Prostate gland (tissue), 2 donors: ENCODE measurements around the gene GINS2. TPM values are rescaled to one million over a fixed set of nuclear protein-coding genes. Genes with fewer than 3 reads are reported as not detected.
A peak's percentile ranks its signal among the peaks of the same experiment; 100 is the strongest.

Source experiments
- DNase-seq: peaks from one replicate; pipeline ENCODE4 v3.0.0-alpha.2; 2019; ENCODE audit warnings: low spot score
- H3K27ac ChIP-seq, 2 donors: fragments of 200-600 bp; sonication (generic); 2 replicates each; pipeline ENCODE4 v1.5.1; 2017 to 2019
- H3K27me3 ChIP-seq: fragments of 200-600 bp; sonication (generic); replicated peaks from 2 replicates; pipeline ENCODE4 v1.5.1; 2019; ENCODE audit not compliant: insufficient read depth
- H3K36me3 ChIP-seq, 2 donors: fragments of 200-600 bp; sonication (generic); 1 replicate in 1 of 2; 2 replicates in 1 of 2; pipeline versions ENCODE4 v1.5.1 to v1.8.1; 2017 to 2019
- H3K4me1 ChIP-seq: fragments of 200-600 bp; sonication (generic); replicated peaks from 2 replicates; pipeline ENCODE4 v1.5.1; 2019
- H3K4me3 ChIP-seq, 2 donors: fragments of 200-600 bp; sonication (generic); 2 replicates each; pipeline ENCODE4 v1.5.1; 2017 to 2019
- H3K9me3 ChIP-seq: fragments of 200-600 bp; sonication (generic); 2 replicates; pipeline ENCODE4 v1.5.1; 2017
- POLR2A ChIP-seq: fragments of 450-650 bp; IDR thresholded peaks from one replicate; pipeline ENCODE4 v1.6.1; 2016; ENCODE audit warnings: antibody characterized with exemption, mild to moderate bottlenecking
- POLR2AphosphoS5 ChIP-seq: sonication (generic); formaldehyde crosslinking; IDR thresholded peaks from one replicate; pipeline ENCODE4 v1.6.1; 2017; ENCODE audit warnings: antibody characterized with exemption
- WGBS: methylation state at CpG from one replicate; pipeline ENCODE4 v1.1.5; 2018; 5-methylcytosine and 5-hydroxymethylcytosine counted together
- intact Hi-C: fragments of 100-400 bp; cut with DNase I; formaldehyde crosslinking; loops from one replicate; pipeline ENCODE4 v1.14.2; 2022
- total RNA-seq, 2 donors: library from RNA; depleted of rRNA; stranded (reverse); fragments of >200 nt; gene quantifications; one replicate each; pipeline ENCODE4 v1.1.0, GENCODE V29; 2016
- TF ChIP-seq, protein P1 (sequence below), 4 experiments: fragments of 200-600 bp in 2 of 4; fragments of 450-650 bp in 2 of 4; sonication (generic) in 2 of 4; IDR thresholded peaks; 1 replicate in 3 of 4; 2 replicates in 1 of 4; pipeline ENCODE4 v1.5.1; 2016 to 2019; ENCODE audit warnings: antibody characterized with exemption in 4 of 4, mild to moderate bottlenecking in 2 of 4, moderate library complexity in 2 of 4

GINS2 gene
- total RNA-seq, 2 donors from 2014 or later = 4.5 to 6.2 TPM

DNA sequence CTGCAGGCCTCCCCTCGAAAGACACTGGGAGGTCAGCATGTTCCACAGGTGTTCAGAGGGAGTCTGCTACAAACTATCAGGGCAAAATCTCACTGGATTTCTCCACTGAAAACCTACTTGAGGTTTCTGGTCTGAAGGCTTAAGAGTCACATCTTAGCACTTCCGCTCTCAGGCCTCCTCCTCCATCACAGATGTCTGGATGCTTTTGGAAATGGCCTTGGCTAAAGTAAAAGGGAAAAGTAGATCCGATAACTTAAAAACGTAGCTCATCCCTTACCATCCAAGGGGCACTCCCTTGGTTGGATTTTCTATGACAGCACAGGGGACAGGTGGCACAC, 14.4 kb downstream of the GINS2 start:
- no peak for TF ChIP-seq POLR2AphosphoS5
- TF ChIP-seq POLR2A = no peak
- DNase-seq = no peak
- Histone ChIP-seq H3K36me3 (peaks cover 0 to 9% of the 10 kb centered on the region in 2 donors), H3K4me3 (no peak overlapping the region), H3K27me3 (no peaks in the 10 kb centered on the region), H3K9me3 (no peaks in the 10 kb centered on the region), H3K27ac (peak overlapping the region; percentile 71 to 72), H3K4me1 (peaks cover 15% of the 10 kb centered on the region)
- WGBS = 59% methylated on average over 4 of the region's 4 CpGs
- intact Hi-C loops = loop anchor here (5.0 kb wide), 1 partner anchor 43 kb away; no protein-coding TSS in a partner anchor

DNA sequence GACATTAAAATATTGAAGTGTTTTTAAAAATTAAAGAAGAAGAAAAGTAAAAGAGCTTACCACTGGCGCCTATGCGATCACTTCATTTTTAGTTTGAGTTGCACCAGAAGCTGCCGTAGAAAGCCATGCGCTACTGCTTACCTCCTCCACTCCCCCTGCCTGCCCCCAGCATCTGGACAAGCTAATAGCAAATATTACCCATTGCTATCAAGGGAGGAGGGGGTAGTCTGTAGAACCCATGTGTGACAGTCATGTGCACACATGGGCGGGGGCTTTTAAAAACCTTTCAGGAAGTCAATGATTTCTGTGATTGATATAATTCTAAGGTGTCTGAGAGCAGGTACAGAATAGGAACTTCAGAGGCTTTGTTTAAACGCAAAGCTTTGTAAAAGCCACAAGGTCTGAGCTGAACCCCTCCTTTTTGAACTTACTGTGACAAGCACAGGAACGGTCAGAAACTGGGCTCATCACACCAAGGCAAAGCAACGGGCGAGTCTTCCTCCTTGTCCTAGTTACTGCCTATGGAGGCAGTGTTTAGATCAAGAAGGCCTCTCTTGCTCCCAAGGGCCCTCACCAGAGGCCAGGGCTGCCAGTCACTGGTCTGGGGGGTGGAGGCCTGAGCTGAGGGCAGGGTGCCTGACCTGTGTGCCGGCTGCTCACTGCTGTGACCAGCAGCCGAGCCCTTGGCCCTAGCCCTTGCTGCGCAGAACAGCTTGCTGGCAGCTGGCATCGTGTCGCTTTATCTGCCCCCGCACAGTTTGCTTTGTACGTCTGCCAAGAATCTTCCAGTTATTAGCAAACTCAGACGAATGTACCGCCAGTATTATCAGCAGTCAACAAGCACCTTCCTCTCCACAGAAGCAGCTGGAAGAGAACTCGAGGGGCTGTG, 15.0 kb downstream of the GINS2 start:
- Histone ChIP-seq H3K9me3 (no peaks in the 10 kb centered on the region), H3K36me3 (peaks cover 0 to 9% of the 10 kb centered on the region in 2 donors), H3K4me1 (peaks cover 15% of the 10 kb centered on the region), H3K4me3 (no peak overlapping the region), H3K27ac (peak overlapping the region; percentile 71 to 72), H3K27me3 (no peaks in the 10 kb centered on the region)
- intact Hi-C loops = loop anchor here (5.0 kb wide), 1 partner anchor 44 kb away; no protein-coding TSS in a partner anchor
- TF ChIP-seq POLR2AphosphoS5 (peak; percentile 81), POLR2A (no peak)
- TF ChIP-seq, protein P1, sequence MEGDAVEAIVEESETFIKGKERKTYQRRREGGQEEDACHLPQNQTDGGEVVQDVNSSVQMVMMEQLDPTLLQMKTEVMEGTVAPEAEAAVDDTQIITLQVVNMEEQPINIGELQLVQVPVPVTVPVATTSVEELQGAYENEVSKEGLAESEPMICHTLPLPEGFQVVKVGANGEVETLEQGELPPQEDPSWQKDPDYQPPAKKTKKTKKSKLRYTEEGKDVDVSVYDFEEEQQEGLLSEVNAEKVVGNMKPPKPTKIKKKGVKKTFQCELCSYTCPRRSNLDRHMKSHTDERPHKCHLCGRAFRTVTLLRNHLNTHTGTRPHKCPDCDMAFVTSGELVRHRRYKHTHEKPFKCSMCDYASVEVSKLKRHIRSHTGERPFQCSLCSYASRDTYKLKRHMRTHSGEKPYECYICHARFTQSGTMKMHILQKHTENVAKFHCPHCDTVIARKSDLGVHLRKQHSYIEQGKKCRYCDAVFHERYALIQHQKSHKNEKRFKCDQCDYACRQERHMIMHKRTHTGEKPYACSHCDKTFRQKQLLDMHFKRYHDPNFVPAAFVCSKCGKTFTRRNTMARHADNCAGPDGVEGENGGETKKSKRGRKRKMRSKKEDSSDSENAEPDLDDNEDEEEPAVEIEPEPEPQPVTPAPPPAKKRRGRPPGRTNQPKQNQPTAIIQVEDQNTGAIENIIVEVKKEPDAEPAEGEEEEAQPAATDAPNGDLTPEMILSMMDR (IDR thresholded peaks at IDR 0.05) = no peak
- peak; percentile 83 for DNase-seq
- WGBS = 36% methylated on average over 19 of the region's 19 CpGs

DNA sequence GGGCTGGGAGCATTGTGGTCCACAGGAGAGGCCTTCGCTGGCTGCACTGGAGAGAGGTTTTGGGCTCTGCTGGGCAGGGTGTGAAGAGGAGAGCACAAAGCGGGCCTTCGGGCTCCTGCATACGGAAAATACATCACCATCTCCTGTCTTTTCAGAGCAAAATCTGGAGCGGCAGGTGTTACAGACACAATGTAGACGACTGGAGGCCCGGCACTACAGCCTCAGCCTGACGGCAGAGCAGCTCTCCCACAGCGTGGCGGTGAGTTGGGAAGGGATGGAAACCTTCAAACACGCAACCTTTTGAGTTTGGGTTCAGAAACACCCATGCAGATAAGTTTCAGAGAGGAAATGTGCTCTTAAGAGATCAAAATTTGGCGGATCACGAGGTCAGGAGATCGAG, 17.9 kb downstream of the GINS2 start:
- TF ChIP-seq, protein P1 (IDR thresholded peaks at IDR 0.05) = no peak
- TF ChIP-seq POLR2AphosphoS5 = no peak
- TF ChIP-seq POLR2A = no peak
- peaks cover 0 to 11% of the 10 kb centered on the region in 2 donors for H3K36me3 ChIP-seq
- WGBS = 97% methylated on average over 14 of the region's 14 CpGs

DNA sequence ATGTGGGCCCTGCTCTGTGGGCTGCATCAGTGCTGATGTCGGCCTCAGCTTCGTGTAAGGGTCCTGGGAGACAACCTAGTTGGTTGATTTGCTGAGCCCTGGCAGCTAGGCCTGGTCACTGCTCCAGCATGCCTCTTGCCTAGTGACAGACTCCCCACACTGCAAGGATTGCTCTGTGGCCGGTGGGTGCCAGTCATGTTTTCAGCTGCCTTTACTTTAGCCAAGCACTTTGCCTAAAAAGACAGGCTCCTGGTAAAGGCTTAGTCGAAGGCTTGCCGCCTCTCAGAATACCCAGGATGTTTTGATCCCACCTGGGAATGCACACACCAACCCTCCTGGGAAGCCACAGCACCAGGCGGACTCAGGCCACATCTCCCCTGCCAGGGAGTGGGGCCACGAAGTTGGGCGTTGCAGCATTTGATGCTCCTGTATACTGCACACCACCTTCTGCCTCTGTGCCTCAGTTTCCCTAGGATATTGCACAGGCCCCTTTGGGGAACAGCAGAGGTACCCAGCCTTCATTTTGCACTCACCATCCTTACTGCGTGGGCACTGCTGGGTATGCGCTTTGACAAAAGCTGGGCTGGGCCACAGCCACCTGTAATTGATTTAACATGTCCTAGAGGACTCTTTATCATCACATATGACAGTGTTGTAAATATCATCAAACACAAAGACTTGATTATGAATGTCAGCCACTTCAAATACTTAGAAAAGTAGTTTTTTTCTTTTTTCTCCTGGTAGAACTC, 19.9 kb downstream of the GINS2 start:
- Histone ChIP-seq H3K9me3 (no peaks in the 10 kb centered on the region), H3K27ac (no peak overlapping the region), H3K36me3 (peaks cover 0 to 31% of the 10 kb centered on the region in 2 donors), H3K4me3 (no peak overlapping the region), H3K27me3 (no peaks in the 10 kb centered on the region), H3K4me1 (peaks cover 6% of the 10 kb centered on the region)
- TF ChIP-seq POLR2AphosphoS5 (no peak), POLR2A (no peak)
- TF ChIP-seq, protein P1 (IDR thresholded peaks at IDR 0.05) = no peak
- DNase-seq = no peak
- intact Hi-C loops = no loop called here
- WGBS = 97% methylated on average over 10 of the region's 10 CpGs

More for the DNA sequence above, 17.9 kb downstream of the GINS2 start:
- Histone ChIP-seq H3K27me3 (no peaks in the 10 kb centered on the region), H3K4me1 (peaks cover 15% of the 10 kb centered on the region), H3K4me3 (no peak overlapping the region), H3K9me3 (no peaks in the 10 kb centered on the region), H3K27ac (no peak overlapping the region)
- intact Hi-C loops = loop anchor here (5.0 kb wide), 1 partner anchor 46 kb away; no protein-coding TSS in a partner anchor
- no peak for DNase-seq

DNA sequence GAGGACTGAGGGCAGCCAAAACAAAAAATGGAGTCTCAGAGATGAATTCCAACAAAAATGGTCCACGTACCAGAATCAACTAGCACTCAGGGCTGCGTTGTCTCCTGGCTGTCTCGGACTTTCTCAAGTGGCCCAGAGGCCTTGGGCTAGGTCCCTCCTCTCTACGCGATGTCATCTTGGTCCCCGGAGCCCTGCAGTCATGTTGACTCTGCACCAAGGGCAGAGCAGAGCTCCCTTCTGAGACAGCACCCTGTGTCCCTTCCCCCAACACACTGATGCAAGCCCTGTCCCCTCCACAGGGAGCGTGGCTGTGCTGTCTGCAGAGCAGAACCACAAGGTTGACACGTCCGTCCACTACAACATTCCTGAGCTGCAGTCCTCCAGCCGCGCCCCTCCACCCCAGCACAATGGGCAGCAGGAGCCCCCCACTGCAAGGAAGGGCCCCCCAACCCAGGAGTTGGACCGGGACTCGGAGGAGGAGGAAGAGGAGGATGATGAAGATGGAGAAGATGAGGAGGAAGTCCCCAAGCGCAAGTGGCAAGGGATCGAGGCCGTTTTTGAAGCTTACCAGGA, 20.8 kb downstream of the GINS2 start:
- intact Hi-C loops = no loop called here
- H3K27ac ChIP-seq = no peak overlapping the region
- H3K4me3 ChIP-seq = no peak overlapping the region
- no peaks in the 10 kb centered on the region for H3K4me1 ChIP-seq
- H3K27me3 ChIP-seq = no peaks in the 10 kb centered on the region
- DNase-seq = no peak
- 83% methylated on average over 16 of the region's 16 CpGs for WGBS
- H3K36me3 ChIP-seq = peaks cover 3 to 40% of the 10 kb centered on the region in 2 donors
- TF ChIP-seq POLR2AphosphoS5 = no peak
- TF ChIP-seq, protein P1 (IDR thresholded peaks at IDR 0.05) = no peak
- no peak for TF ChIP-seq POLR2A
- no peaks in the 10 kb centered on the region for H3K9me3 ChIP-seq
